HEK293T (cell line): ENCODE data around the gene IGF2BP1.

ENCODE experiments used
- CTCF ChIA-PET: fragments of 350-600 bp; formaldehyde crosslinking; extraction: SDS; loops from one replicate; lab custom pipeline; 2021; ENCODE audit warnings: antibody characterized with exemption, inconsistent platforms; lab: Yijun Ruan, JAX
- POLR2A ChIA-PET: fragments of 350-600 bp; formaldehyde crosslinking; extraction: SDS; loops from one replicate; lab custom pipeline; 2020; ENCODE audit warnings: antibody characterized with exemption, inconsistent platforms; lab: Yijun Ruan, JAX
- DNase-seq: peaks from one replicate; pipeline ENCODE4 v3.0.0; 2012; ENCODE audit warnings: mixed read lengths; ENCODE audit errors: extremely low spot score
- ARNT ChIP-seq: fragments of 450-650 bp; IDR thresholded peaks from 2 replicates; pipeline ENCODE4 v1.6.1; 2017; ENCODE audit warnings: mild to moderate bottlenecking
- BHLHE40 ChIP-seq: fragments of 450-650 bp; IDR thresholded peaks from 2 replicates; pipeline ENCODE4 v1.6.1; 2016; ENCODE audit warnings: mild to moderate bottlenecking, moderate library complexity, borderline replicate concordance
- CTBP1 ChIP-seq: fragments of 450-650 bp; IDR thresholded peaks from 2 replicates; pipeline ENCODE4 v1.6.1; 2016; ENCODE audit warnings: borderline replicate concordance
- ELF4 ChIP-seq: fragments of 450-650 bp; IDR thresholded peaks from 2 replicates; pipeline ENCODE4 v1.6.1; 2017; ENCODE audit warnings: antibody characterized with exemption
- FOXA1 ChIP-seq: fragments of 450-650 bp; IDR thresholded peaks from 2 replicates; pipeline ENCODE4 v1.6.1; 2016; ENCODE audit warnings: mild to moderate bottlenecking
- FOXK2 ChIP-seq: fragments of 450-650 bp; IDR thresholded peaks from 2 replicates; pipeline ENCODE4 v1.6.1; 2016; ENCODE audit warnings: mild to moderate bottlenecking
- FOXM1 ChIP-seq: fragments of 450-650 bp; IDR thresholded peaks from 2 replicates; pipeline ENCODE4 v1.6.1; 2017; ENCODE audit warnings: mild to moderate bottlenecking, borderline replicate concordance
- HDGF ChIP-seq: fragments of 450-650 bp; IDR thresholded peaks from 2 replicates; pipeline ENCODE4 v1.6.1; 2017; ENCODE audit warnings: antibody characterized with exemption, borderline replicate concordance
- L3MBTL2 ChIP-seq: fragments of 450-650 bp; conservative IDR thresholded peaks from 2 replicates; pipeline ENCODE4 v1.6.1; 2016; ENCODE audit warnings: mild to moderate bottlenecking
- LEF1 ChIP-seq: fragments of 450-650 bp; IDR thresholded peaks from 2 replicates; pipeline ENCODE4 v1.6.1; 2017; ENCODE audit warnings: mild to moderate bottlenecking, borderline replicate concordance
- NFRKB ChIP-seq: fragments of 450-650 bp; IDR thresholded peaks from 2 replicates; pipeline ENCODE4 v1.6.1; 2016; ENCODE audit warnings: mild to moderate bottlenecking, moderate library complexity
- SP1 ChIP-seq: fragments of 450-650 bp; IDR thresholded peaks from 2 replicates; pipeline ENCODE4 v1.6.1; 2017
- SUZ12 ChIP-seq: fragments of 450-650 bp; IDR thresholded peaks from 2 replicates; pipeline ENCODE4 v1.6.1; 2016; ENCODE audit warnings: mild to moderate bottlenecking
- TARDBP ChIP-seq: fragments of 450-650 bp; IDR thresholded peaks from 2 replicates; pipeline ENCODE4 v1.6.1; 2016
- ZNF384 ChIP-seq: fragments of 450-650 bp; IDR thresholded peaks from 2 replicates; pipeline ENCODE4 v1.6.1; 2016
- TF ChIP-seq, protein P1 (sequence below): fragments of 450-650 bp; IDR thresholded peaks from 2 replicates; pipeline ENCODE4 v1.6.1; 2016

IGF2BP1 gene

DNA sequence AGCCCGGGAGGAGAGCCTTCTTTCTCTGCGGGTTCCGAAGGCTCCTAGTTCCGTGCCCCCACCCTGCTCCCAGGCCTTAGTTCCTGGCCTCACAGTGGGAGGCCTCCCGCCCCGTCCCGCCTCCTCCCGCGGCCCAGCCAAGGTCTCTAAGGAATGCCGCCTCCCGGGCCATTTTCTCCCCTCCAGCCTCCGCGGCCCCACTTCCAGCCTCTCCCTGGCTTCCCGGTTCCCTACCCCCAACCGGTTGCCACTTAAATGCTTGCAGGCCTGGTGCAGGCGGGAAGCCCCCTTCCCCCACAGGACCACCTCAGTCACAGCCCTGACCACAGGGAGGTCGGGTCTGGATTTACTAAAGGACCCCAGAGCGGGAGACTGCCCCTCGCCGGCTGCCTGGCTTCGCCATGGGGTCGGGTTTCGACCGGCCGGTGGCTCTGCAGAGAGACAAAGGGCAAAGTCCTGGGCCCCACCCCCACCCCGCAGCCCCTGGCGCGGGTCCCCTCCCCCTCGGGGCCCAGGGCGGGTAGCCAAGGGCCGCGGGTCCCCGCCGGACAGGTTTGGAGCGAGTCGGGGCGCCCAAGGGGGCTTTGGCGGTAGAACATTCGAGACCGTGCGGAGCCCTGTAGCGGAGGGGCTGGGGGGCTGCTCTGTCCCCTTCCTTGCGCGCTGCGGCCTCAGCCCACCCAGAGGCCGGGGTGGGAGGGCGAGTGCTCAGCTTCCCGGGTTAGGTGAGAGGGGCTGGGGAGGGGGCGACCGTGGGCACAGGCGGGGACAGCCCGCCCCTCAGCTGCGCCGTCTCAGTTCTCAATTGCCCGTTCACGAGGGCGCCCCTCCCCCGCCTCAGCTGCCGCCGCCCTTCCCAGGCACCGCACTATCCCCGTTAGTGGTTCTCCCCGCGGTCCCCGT, 16.4 kb downstream of the IGF2BP1 start:
- DNase-seq: no peak
- ChIA-PET POLR2A (interaction anchor here (2.7 kb wide), 1 partner anchor 17 kb away, joined by 13 read pairs; the partner anchor contains the start of gene IGF2BP1), CTCF (interaction anchor here (0.5 to 0.7 kb wide), 2 partner anchors 11 to 40 kb away, joined by 3 read pairs; no protein-coding TSS in a partner anchor)
- TF ChIP-seq, protein P1, sequence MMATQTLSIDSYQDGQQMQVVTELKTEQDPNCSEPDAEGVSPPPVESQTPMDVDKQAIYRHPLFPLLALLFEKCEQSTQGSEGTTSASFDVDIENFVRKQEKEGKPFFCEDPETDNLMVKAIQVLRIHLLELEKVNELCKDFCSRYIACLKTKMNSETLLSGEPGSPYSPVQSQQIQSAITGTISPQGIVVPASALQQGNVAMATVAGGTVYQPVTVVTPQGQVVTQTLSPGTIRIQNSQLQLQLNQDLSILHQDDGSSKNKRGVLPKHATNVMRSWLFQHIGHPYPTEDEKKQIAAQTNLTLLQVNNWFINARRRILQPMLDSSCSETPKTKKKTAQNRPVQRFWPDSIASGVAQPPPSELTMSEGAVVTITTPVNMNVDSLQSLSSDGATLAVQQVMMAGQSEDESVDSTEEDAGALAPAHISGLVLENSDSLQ: no peak
- no peak for TF ChIP-seq NFRKB
- no peak for TF ChIP-seq BHLHE40
- no peak for TF ChIP-seq CTBP1
- no peak for TF ChIP-seq SP1
- TF ChIP-seq ZNF384: no peak
- no peak for TF ChIP-seq ELF4
- no peak for TF ChIP-seq SUZ12
- no peak for TF ChIP-seq ARNT
- TF ChIP-seq FOXA1: no peak

DNA sequence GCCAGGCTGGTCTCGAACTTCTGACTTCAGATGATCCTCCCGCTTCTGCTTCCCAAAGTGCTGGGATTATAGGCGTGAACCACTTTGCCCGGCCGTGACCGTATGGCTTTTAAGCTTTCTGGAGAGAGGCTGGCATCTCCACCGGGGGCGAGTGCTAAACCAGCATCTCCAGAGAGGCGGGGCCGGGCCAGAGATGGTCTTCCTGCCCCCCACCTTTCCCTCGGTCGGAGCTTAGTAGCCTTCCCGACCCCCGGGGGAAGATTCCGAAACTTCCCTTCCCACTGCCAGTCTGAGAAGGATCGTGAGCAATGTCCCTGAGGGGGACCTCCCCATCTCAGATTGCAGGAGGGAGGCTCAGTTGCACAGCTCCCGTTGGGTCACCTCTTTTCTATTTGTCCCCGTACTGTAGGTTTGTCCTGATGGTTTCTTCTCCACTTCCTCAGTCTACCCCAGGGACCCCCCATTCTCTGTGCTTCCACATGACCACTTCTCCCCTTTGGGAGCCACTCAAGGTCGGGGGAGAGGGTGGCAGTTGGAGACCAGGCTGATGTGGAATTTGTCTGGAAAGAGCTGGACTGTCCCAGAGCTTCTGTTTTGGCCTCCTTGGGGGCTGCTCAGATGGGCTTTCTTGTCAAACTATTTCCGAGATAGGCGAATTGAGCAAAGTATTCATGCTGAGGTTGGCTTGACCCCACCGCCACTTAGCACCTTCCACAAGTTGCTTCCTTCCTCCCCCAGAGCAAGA, 18.2 kb downstream of the IGF2BP1 start:
- TF ChIP-seq ARNT (no peak), SUZ12 (no peak), CTBP1 (no peak), HDGF (no peak), TARDBP (no peak), BHLHE40 (no peak), FOXK2 (no peak), ZNF384 (no peak), SP1 (no peak)
- ChIA-PET CTCF (interaction anchor here (0.6 kb wide), 1 partner anchor 58 kb away, joined by 4 read pairs; no protein-coding TSS in a partner anchor), POLR2A (interaction anchor here (1.0 to 1.6 kb wide), 4 partner anchors 9 to 19 kb away, joined by 3 to 5 read pairs (median 4); no protein-coding TSS in a partner anchor)
- no peak for DNase-seq

DNA sequence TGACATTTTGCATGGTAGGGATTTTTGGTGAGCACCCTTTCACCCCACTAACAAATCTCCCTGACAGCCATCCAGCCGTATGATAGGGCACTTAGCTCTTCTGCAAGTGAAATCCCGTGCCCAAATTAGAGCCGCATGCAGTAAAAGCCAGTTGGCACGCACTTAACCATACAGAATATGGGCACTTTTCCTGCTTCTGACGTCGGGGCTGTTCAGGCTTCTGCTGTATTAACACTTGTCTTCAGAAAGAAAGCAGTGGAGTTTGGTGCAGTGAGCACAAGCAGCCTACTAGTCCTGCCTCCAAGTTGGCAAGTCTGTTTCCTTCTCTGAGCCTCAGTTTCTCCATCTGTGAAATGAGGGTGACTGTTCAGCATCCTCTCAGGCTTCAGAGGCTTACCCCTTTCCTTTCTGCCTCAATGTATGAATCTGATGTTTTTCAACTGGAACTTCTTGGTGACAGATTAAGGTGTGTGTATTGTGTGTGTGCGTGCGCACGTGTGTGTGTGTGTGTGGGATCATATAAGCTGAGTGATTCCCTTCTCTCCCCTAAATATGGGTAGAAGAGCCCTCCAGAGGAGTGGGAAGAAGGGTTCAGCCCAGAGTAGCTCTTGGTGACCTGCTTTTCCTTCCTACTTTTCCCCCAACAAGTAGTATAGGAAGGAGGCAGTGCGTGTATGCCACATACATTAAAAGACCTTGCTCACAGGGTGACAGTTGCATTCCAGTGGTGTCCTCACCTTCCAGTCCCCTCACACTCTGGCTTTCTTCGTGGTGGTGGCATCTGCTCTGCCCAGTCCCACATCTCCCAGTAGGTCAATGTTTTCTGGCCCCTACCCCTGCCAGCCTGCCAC, 19.0 kb downstream of the IGF2BP1 start:
- DNase-seq: no peak
- CTCF ChIA-PET: no interaction called here
- TF ChIP-seq NFRKB: no peak
- no peak for TF ChIP-seq FOXK2
- TF ChIP-seq CTBP1: no peak
- no peak for TF ChIP-seq SUZ12
- no peak for TF ChIP-seq ARNT
- TF ChIP-seq, protein P1: no peak
- POLR2A ChIA-PET: interaction anchor here (0.6 to 1.6 kb wide), 3 partner anchors 16 to 20 kb away, joined by 3 to 5 read pairs (median 4); no protein-coding TSS in a partner anchor

DNA sequence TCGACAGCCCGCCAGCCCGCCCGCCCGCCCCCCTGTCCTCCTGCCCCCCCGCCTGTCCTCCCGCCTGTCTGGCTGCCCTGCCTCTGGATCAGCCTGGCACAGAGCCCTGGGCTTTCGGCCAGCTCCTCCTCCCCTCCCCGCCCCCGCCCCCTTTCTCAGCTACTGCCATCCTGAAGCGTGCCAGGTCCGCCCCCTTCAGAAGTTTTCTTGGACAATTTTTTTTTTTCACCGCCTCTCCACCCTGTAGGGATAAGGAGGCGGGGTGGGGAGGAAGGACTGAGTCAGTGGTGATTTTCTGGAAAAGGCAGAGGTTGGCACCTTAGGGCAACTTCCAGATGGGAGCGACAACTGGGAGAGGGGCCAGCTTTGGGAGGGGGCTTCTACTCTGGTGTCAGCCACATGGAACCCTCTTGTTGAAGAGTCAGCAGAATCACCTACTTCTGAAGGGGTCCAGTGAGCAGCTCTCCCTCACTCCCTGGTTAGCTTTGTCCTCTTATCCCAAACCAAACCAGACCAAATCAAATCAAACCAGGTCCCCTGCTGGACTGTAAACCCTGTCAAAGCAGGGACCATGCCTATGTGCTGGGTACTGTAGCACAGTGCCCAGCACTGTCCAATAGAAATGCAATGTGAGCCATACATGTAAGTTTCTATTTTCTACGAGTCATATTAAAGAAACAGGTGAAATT, 19.7 kb downstream of the IGF2BP1 start:
- CTCF ChIA-PET: no interaction called here
- POLR2A ChIA-PET: interaction anchor here (0.6 kb wide), 1 partner anchor 21 kb away, joined by 3 read pairs; no protein-coding TSS in a partner anchor

More for the DNA sequence above, 19.7 kb downstream of the IGF2BP1 start:
- TF ChIP-seq SUZ12: no peak
- TF ChIP-seq L3MBTL2: no peak
- no peak for TF ChIP-seq NFRKB
- TF ChIP-seq FOXA1: no peak
- no peak for TF ChIP-seq SP1
- TF ChIP-seq CTBP1: no peak
- no peak for TF ChIP-seq FOXK2
- no peak for TF ChIP-seq HDGF
- no peak for TF ChIP-seq LEF1
- no peak for TF ChIP-seq ARNT
- no peak for TF ChIP-seq FOXM1
- TF ChIP-seq ELF4: no peak
- no peak for TF ChIP-seq TARDBP
- no peak for TF ChIP-seq ZNF384
- no peak for TF ChIP-seq BHLHE40
- TF ChIP-seq, protein P1: no peak
- no peak for DNase-seq
